Stimulated activated CD8-positive, alpha-beta memory T cell treated with anti-CD3 and anti-CD28 coated beads, Interleukin-12 subunit alpha, Interleukin-12 subunit beta, amount 100 ng/mL, for 1 hour (primary cell): ENCODE data around the gene NTF4.

Experiments used
- DNase-seq: peaks from one replicate; pipeline ENCODE4 v3.0.0-alpha.2; 2020; ENCODE audit warnings: low read depth

The NTF4 gene, protein sequence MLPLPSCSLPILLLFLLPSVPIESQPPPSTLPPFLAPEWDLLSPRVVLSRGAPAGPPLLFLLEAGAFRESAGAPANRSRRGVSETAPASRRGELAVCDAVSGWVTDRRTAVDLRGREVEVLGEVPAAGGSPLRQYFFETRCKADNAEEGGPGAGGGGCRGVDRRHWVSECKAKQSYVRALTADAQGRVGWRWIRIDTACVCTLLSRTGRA

GRCh38 chr19:49064768-49065611, at the start of gene NTF4:
NTF4 (minus strand) TSS chr19:49064818; CDS start chr19:49061997, 2,821 bp downstream.
- DNase-seq, result no peak

GRCh38 chr19:49113762-49114629, 49.4 kb upstream of the NTF4 start, which contains the start of gene LIN7B:
LIN7B (plus strand) TSS chr19:49114370; CDS start chr19:49114405, 35 bp downstream.
- peak; percentile 37 for DNase-seq

DNA sequence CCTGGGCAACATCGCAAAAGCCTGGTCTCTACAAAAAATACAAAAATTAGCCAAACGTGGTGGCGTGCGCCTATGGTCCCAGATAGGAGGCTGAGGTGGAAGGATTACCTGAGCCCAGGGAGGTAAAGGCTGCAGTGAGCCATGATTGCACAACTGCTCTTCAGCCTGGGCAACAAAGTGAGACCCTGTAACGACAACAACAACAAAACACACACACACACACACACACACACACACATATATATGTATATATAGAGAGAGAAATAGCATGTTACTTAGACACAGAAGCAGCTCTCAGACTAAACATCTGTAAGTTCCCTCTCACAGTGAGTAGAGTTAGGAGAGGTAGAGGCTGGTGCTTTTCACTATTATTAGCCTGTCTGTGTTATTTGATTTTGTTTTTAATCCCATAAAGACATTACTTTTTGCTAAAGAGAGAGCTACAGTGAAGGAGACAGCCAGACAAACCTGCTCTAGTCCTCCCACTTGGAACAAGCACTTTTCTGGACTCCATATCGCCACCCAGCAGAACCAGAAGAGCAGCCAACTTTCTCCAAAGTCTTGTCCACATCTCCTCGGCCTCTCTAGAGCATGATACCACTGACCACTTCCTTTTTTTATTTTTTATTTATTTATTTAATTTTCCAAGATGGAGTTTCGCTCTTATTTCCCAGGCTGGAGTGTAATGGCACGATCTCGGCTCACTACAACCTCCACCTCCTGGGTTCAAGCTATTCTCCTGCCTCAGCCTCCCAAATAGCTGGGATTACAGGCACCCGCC, 46.8 kb upstream of the NTF4 start:
- no peak for DNase-seq

DNA sequence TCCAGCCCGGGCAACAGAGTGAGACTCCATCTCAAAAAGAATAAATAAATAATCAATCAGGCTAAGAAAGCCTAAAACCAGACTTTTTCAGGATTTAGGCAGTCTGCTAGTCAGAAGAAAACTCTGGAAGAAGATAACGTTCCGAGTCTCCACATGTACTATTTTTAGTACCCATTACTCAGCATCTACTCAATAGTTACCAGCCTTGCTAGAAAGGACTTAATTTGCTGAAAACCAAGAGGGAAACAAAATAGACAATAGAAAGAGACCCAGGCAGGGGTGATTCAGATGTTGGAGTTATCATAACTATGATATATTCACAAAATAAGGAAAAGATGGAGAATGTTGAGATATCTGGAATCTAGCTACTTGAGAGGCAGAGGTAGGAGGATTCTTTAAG, 45.9 kb upstream of the NTF4 start:
- no peak for DNase-seq

GRCh38 chr19:49109569-49110233, 45.1 kb upstream of the NTF4 start:
- DNase-seq, result no peak

DNA sequence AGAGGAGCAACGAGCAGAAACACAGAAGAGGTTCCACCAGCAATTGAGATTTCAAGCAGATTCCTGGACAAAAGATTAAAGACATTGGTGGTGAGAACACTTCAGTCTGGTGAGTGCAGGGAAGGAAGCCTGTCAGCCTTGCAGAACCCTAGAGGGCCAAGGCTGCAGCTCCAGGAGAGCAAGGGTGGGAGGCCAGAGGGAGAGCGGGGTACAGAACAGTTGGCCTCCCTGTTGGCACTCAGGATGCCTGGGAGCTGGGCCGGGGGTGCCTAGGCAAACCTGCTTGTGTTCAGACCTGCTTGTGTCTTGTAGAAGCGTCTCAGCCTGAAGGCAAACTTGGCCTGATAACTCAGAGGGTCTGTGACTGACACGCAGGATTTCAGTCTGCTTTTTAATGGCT, 44.4 kb upstream of the NTF4 start:
- no peak for DNase-seq

DNA sequence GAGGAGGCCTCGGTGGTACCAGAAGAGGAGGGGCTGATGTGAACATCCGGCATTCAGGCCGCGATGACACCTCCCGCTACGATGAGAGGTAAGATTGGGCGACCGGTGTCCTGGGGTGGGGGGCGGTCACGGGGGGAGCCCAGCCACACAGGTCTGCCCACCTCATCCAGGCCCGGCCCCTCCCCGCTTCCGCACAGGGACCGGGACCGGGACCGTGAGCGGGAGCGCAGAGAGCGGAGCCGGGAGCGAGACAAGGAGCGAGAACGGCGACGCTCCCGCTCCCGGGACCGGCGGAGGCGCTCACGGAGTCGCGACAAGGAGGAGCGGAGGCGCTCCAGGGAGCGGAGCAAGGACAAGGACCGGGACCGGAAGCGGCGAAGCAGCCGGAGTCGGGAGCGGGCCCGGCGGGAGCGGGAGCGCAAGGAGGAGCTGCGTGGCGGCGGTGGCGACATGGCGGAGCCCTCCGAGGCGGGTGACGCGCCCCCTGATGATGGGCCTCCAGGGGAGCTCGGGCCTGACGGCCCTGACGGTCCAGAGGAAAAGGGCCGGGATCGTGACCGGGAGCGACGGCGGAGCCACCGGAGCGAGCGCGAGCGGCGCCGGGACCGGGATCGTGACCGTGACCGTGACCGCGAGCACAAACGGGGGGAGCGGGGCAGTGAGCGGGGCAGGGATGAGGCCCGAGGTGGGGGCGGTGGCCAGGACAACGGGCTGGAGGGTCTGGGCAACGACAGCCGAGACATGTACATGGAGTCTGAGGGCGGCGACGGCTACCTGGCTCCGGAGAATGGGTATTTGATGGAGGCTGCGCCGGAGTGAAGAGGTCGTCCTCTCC, 43.2 kb upstream of the NTF4 start:
- DNase-seq, result no peak

DNA sequence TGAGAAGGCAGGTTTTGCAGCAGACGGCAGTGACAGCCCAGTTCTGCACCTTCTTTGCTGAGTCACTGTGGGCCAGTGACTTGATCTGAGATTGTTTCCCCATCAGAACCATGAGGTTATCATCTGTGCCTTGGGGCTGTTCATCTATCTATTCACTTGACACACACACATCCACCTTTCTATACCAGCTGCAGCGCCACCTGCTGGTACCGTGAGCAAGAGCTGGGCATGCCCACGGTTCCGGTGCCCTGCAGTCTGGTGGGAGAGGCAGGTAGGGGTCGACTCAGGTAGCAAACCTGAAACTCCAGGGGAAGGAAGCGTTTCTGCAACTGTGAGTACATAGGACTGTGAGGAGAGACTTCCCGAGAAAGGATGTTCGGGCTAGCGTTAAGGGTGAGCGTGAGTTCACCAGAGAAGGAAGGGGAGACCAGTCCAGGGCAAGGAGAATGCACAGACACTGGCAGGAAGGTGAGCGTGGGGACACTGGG, 42.1 kb upstream of the NTF4 start:
- DNase-seq, result peak; percentile 56

DNA sequence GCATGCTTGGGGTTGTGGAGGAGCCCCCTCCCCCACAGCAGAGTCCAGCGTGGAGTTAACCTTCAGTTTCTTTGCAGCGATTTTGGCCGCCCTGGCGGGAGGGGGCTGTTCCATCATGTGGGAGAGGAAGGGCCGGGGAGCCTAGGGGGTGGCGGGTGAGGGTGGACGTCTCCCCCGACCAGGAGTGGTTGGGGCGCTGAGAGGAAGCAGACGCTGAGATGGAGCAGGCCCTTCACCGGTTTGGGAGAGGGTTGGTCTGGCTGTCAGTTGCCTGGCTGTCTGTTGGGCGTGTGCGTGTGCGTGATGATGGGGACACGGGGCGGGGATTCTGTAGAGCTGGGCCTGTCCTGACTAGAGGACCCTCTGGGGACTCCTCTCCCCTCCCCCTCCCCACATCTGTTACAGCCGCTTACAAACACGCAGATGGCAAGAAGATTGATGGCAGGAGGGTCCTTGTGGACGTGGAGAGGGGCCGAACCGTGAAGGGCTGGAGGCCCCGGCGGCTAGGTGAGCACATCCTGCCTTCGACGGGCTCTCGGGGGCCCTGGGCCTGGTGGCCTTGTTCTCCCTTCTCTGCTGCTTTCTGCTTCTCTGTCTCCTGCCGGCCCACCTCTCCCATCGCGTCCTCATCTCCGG, 39.7 kb upstream of the NTF4 start:
- DNase-seq, result no peak

DNA sequence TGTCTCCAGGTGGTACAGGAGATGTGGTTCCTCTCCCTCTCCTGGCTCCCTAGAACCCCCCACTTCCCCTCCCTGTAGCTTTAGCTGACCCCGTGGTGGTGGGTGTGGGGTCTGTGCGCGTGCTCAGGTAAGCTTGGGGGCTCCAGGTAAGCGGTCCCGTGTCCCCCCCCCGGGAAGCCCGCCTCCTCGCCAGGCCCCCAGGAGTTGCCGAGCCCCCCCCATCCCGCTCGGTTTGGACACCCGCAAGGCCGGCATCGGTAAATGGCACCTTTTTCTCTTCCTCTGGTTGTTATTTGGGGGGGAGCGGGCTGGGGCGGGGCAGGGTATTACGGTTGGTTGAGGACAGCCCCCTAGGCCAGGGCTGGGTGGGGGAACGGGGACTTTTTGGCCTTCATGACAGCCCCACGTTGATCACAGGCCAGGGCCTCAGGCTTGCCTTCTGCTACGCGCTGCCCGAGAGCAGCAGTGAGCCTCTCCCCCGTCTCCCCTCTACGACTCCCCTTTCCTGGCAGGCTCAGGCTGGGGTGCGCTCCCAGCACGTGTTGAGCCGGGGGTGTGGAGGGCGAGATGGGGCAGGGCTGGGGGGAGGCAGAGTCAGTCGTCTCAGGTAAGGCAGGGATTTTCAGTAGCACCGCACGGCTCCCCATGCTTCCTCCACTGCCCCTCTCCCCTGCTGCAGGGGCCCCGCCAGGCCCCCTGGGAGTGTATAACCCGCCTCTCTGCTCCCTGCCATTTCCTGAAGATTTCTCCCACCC, 38.9 kb upstream of the NTF4 start:
- no peak for DNase-seq

DNA sequence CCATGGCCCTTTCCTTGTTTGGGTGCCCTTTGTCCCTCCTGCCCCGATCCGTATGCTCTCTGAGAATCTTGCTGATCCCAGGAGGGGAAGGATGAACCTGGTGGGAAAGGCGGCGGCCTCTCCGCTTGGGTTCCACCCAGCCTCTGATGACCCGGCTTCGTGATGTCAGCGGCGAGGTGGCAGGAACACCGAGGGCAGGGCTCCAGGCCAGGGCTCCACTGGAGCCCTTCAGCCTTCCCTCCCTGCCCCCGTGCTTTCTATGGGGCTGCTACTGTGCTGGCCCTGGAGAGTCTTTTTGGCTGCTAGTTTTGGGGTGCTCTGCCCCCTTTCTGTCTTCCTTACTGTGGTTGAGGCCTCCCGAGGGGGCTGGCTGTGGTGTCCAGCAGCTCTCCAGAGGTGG, 37.7 kb upstream of the NTF4 start:
- no peak for DNase-seq

- no peak for DNase-seq
These were observed 36.5 kb upstream of the NTF4 start for GRCh38 chr19:49101160-49101559.

DNA sequence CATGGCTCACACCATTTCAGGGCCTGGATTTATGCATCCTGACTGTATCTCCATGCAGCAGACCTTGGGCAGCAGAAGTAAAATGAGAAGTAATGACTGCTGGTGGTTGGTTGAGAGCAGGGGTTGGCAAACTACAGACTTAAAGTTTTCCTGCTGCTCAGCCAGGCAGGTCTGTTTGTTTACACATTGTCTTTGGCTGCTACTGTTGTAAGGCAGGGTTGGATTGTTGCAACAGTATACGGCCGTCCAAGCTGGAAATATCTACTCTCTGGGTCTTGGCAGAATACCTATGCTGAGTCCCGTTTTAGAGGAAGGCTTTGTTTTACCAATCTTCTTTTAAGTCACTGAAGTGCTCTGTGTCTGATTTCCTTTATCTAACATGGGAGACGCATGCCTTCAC, 34.2 kb upstream of the NTF4 start:
- DNase-seq, result no peak

GRCh38 chr19:49097453-49098288, 33.1 kb upstream of the NTF4 start:
- DNase-seq, result peak; percentile 55

DNA sequence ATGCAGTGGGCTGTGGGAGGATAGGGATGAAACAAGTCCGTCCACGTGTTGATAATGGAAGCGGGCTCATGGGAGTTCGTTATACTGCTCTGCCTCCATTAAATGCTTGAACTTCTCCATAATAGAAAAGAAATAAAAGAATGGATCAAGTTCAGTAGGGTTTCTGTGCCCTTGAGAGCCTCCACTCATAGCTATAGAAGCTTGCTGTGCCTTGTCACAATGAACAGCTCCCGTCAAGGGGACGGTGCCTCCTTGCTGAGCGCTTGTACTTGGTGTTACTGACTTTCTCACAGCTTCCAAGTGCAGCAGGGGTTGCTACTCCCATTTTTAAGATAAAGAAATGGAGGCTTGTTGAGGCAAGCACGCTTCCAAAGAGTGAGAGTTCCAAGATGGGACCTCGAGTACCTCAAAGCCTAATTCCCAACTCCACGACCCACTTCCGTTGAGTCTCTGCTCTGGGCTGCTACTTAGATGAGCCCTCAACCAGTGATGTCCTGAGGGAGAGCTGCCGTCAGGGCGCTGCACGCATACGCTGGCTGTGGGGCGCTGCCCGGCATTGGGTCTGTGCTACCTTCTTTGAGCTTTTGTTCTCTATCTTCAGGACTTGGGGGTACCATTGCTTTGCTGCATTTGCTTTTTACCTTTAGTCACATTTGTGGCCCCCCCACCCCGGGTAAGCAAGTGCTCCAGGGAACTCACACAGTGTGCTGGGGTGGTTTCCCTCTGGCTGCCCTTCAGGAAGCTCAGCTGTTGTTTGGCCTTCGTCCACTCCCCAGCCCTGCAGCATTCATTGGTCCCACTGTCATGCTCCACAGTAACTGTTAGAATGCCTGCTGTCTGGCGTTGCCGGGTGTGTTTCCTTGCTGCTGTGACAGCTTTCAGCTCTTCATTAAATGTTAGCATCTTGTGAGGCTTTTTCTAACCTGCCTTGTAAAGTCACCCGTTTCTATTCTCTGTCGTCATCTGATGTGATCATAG, 30.2 kb upstream of the NTF4 start:
- no peak for DNase-seq

DNA sequence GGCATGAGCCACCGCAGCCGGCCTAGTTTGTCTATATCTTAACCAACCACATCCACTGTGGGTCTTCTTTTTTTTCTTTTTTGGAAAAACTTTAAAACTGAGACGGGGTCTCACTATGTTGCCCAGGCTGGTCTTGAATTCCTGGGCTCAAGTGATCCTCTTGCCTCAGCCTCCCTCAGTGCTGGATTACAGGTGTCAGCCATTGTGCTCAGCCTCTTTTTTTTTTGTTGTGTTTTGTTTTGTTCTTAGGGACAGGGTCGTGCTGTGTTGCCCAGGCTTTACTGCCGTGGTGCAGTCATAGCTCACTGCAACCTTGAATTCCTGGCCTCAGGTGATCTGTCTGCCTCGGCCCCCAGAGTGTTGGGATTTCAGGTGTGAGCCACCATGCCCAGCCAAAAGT, 28.1 kb upstream of the NTF4 start:
- no peak for DNase-seq
